SK-N-SH (cell line): ENCODE measurements around the gene ERBB2.

Experiments used
- CHD2 ChIP-seq: fragments of 150-350 bp; IDR thresholded peaks from 2 replicates; pipeline ENCODE4 v1.6.1; 2018; ENCODE audit warnings: low read length; ENCODE audit not compliant: partially characterized antibody
- CTCF ChIP-seq: fragments of 200-600 bp; sonication (generic); IDR thresholded peaks from 2 replicates; pipeline ENCODE4 v1.6.1; 2017; ENCODE audit warnings: antibody characterized with exemption, mild to moderate bottlenecking, moderate library complexity
- POLR2AphosphoS5 ChIP-seq: IDR thresholded peaks from 2 replicates; pipeline ENCODE4 v1.6.1; 2012; ENCODE audit warnings: low read depth, low read length
- RAD21 ChIP-seq: IDR thresholded peaks from 2 replicates; pipeline ENCODE4 v1.6.1; 2012; ENCODE audit warnings: mild to moderate bottlenecking, low read length
- RCOR1 ChIP-seq: fragments of 150-350 bp; IDR thresholded peaks from 2 replicates; pipeline ENCODE4 v1.6.1; 2017; ENCODE audit warnings: antibody characterized with exemption, low read length
- RFX5 ChIP-seq: IDR thresholded peaks from 2 replicates; pipeline ENCODE4 v1.6.1; 2012; ENCODE audit warnings: mild to moderate bottlenecking, improper control_type of control experiment, low read length
- SIN3A ChIP-seq: IDR thresholded peaks from 2 replicates; pipeline ENCODE4 v1.6.1; 2012; ENCODE audit warnings: low read depth, mild to moderate bottlenecking, low read length, moderate library complexity, borderline replicate concordance
- TAF1 ChIP-seq: IDR thresholded peaks from 2 replicates; pipeline ENCODE4 v1.6.1; 2012; ENCODE audit warnings: low read depth, mild to moderate bottlenecking, low read length, moderate library complexity, borderline replicate concordance
- YY1 ChIP-seq: IDR thresholded peaks from 2 replicates; pipeline ENCODE4 v1.4.0; 2012; ENCODE audit warnings: low read depth, mild to moderate bottlenecking

DNA sequence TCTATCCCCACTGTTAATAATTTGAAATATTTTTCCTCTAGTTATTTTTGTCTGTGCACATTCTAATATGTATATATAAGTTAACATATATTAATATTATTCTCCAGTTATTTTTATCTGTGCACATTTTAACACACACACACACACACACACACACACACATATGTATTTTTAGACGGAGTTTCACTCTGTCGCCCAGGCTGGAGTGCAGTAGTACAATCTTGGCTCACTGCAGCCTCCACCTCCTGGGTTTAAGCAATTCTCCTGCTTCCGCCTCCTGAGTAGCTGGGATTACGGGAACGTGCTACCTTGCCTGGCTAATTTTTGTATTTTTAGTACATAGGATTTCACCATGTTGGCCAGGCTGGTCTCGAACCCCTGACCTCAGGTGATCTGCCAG lies 17.8 kb downstream of the ERBB2 start:
- TF ChIP-seq CTCF (no peak), RAD21 (no peak), TAF1 (no peak), RFX5 (no peak), SIN3A (no peak), POLR2AphosphoS5 (no peak), YY1 (no peak), RCOR1 (no peak), CHD2 (no peak)
